Measurements from ENCODE around the gene LSM10.
A peak's percentile ranks its signal among the peaks of the same experiment; 100 is the strongest.

The LSM10 gene

GRCh38 chr1:36351227-36351977, 46.3 kb downstream of the LSM10 start:
- DNase-seq (ENCODE audit: low read depth), result peak; percentile 86

DNA sequence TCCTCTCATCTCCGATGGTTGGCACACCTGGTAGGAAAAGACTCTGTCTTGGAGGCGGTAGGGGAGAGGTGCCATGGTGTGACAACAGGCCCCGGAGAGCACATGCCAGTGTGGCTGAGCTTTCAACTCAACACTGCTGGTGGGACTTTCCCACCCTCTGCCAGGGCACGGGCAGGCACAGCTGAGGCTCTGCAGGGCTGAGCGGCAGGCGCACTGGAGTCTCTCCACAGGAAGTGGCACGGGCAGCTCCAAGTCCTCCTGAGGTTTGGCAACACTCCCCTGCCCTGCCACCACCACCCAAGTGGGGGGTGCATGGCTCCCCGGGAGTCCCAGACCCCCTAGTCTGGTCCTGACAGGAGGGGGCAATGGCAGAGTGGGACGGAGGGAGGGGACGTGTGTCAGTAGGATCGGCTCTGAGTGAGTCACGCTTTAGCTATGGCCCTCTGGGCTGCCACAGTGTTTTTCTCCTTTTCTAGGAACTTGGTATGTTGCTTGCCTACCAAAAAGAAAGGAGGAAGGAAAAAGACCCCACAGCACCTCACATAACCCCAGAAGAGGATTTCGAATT, 47.0 kb downstream of the LSM10 start:
- DNase-seq (ENCODE audit: low read depth), result peak; percentile 74

- DNase-seq (ENCODE audit: low read depth), result no peak
These were observed 47.9 kb downstream of the LSM10 start for GRCh38 chr1:36349839-36350238.

DNA sequence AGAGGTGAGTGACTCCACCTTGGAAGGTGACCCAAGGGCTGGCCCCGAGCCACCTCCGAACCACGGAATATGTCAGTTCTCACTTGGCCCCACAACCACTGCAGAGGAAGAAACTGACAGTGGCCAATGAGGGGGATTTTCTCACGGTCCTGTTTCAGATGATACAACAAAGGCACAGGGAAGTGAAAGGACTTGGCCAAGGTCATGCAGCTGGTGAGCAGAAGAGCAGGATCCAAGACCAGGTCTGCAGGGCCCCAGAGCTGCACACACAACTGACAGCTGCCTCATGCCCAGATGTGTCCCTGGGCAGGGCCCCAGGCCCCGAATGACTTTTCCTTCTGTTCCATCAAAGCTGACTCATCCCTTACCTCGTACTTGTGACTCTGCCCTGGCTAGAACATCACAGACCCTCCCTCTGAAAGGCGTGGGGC, 48.5 kb downstream of the LSM10 start:
- DNase-seq (ENCODE audit: low read depth), result peak; percentile 37

DNA sequence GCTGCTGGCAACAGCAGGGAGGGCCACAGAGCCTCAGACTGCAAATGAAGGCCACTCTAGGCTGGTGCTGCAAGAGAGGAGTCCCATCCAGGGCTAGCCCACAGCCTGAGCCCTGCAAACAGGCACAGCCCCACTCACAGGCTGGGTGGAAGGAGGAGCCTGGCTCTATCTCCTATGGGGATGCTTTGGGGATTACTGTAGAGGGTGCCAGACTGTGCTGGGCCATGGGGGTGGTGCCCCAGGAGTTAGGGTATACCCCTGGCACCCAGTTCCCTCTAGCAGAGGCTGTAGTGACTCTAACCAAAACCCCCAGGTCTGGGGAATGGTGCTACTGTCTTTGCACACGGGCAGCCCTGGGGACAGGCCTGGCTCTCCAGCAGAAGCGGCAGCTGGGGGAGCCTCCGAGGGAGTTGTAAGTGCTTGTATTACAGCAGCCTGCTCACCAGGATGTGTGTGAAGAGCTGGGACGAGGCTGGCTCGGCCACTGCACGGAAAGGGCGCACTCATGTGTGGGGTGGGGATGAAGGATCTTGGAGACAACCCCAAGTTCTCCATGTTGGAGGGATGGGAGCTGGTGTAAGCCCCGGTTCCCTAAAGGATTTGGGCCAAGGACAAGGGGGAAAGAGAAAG, 50.9 kb downstream of the LSM10 start:
- DNase-seq (ENCODE audit: low read depth), result no peak

GRCh38 chr1:36345353-36345752, 52.4 kb downstream of the LSM10 start:
- DNase-seq (ENCODE audit: low read depth), result no peak

DNA sequence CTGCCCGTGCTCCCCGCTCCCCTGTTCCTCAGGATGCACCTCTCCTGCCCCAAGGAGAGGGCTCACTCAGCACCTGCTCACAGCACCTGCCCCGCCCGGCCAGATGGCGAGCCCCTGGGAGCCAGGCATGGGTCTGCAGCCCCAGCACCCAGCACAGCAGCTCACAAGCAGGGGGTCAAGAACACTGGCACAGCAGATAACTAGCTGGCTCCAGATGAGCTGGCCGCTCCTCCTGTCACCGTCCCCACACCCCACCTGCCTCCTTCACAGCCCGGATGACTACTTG, 53.4 kb downstream of the LSM10 start:
- no peak for DNase-seq (ENCODE audit: low read depth)

- DNase-seq (ENCODE audit: low read depth), result no peak
These were observed 53.9 kb downstream of the LSM10 start for GRCh38 chr1:36343651-36344394.
